Measurements from ENCODE around the gene TSHZ2.

TSHZ2 gene

DNA sequence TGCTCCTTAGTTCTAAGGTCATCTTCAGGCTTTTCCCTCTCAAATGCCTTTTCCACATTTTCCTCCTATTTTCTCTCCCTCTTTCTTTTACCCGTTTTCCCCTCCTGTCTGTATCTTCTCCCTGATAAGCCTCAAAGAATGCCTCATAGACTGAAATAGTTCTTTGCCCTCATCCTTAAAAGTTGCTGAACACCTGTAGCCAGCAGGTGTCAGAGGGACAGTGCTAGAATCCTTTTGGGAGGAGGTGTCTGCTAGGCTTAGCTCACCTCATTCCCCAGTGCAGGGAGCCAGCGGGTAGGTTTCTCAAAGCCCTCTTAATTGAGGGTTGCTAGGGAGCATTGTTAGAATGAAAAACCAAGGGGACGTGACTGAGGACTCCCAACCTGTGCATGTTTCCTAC is 204.0 kb downstream of the TSHZ2 start:
- no peak overlapping the region for H3K4me3 ChIP-seq (ENCODE audit: low read depth, low read length)
- no peak for DNase-seq (ENCODE audit: low read depth, low spot score)
- TF ChIP-seq, protein P1, sequence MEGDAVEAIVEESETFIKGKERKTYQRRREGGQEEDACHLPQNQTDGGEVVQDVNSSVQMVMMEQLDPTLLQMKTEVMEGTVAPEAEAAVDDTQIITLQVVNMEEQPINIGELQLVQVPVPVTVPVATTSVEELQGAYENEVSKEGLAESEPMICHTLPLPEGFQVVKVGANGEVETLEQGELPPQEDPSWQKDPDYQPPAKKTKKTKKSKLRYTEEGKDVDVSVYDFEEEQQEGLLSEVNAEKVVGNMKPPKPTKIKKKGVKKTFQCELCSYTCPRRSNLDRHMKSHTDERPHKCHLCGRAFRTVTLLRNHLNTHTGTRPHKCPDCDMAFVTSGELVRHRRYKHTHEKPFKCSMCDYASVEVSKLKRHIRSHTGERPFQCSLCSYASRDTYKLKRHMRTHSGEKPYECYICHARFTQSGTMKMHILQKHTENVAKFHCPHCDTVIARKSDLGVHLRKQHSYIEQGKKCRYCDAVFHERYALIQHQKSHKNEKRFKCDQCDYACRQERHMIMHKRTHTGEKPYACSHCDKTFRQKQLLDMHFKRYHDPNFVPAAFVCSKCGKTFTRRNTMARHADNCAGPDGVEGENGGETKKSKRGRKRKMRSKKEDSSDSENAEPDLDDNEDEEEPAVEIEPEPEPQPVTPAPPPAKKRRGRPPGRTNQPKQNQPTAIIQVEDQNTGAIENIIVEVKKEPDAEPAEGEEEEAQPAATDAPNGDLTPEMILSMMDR (IDR thresholded peaks at IDR 0.05; ENCODE audit: insufficient read depth, low read length, missing control alignments), result no peak
- CTCF ChIA-PET, result no interaction called here
- POLR2A ChIA-PET, result no interaction called here

DNA sequence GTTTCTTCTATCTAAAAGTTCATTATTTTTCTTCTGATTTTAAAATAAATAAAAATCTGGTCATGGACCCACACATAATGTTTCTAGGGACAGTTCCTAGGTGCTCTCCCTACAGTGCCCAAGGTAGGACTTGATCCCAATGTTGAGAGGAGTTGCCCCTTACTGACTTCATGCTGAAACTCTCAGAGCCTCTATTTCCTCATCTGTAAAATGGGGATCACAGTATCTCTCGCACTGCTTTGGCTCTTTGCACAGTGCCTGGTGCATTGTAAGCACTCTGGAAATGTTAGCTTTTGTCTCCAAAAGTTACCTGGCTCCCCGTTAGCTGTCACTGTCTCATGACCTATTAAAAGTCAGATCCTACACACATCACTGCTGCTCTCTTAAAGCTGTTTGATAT is 205.5 kb downstream of the TSHZ2 start:
- H3K4me3 ChIP-seq (ENCODE audit: low read depth, low read length), result no peak overlapping the region
- ChIA-PET POLR2A (no interaction called here), CTCF (no interaction called here)
- TF ChIP-seq, protein P1 (IDR thresholded peaks at IDR 0.05; ENCODE audit: insufficient read depth, low read length, missing control alignments), result no peak
- no peak for DNase-seq (ENCODE audit: low read depth, low spot score)

DNA sequence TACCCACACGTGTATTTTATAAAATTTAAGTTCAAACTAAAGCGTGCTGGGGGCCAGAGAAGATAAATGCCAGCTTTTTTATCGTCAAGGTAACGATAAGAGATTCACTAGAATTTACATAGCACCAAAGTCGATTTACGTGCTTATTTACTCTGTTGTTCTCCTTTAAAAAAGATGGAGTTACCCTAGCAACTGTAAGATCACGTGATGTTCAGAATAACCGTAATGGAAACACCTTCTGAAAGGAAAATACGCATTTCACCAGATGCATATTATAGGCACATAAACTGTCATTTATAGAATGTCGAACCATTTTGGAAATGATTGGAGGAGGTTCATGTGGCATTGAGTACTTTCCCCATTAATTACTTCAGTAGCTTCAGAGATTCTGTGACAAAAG is 207.6 kb downstream of the TSHZ2 start:
- ChIA-PET CTCF (no interaction called here), POLR2A (no interaction called here)
- no peak overlapping the region for H3K4me3 ChIP-seq (ENCODE audit: low read depth, low read length)
- no peak for DNase-seq (ENCODE audit: low read depth, low spot score)
- TF ChIP-seq, protein P1 (IDR thresholded peaks at IDR 0.05; ENCODE audit: insufficient read depth, low read length, missing control alignments), result no peak

DNA sequence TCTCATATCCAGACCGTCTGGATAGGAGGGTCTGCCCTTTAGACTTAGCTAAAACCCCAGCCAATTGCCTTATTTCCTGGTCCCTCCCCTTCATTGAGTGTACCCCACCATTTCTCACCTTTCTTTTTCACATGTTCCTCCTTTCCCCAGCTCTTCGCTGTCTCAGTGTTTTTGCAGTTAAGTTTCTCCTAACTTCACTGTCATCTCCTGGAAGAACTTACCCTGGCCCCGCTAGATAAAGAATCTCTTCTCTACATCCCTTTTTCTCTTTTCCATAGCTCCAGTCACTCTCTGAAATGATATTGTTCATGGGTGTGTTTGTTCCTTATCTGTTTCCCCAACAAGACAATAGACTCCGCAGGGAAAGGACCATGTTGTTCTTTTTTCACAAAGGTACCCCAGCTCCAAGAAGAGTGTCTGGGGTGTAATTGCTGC is 208.8 kb downstream of the TSHZ2 start:
- no peak for DNase-seq (ENCODE audit: low read depth, low spot score)
- ChIA-PET CTCF (interaction anchor here (1.0 kb wide), 1 partner anchor 869 kb away, joined by 3 read pairs; no protein-coding TSS in a partner anchor), POLR2A (no interaction called here)
- TF ChIP-seq, protein P1 (IDR thresholded peaks at IDR 0.05; ENCODE audit: insufficient read depth, low read length, missing control alignments), result no peak
- H3K4me3 ChIP-seq (ENCODE audit: low read depth, low read length), result no peak overlapping the region

DNA sequence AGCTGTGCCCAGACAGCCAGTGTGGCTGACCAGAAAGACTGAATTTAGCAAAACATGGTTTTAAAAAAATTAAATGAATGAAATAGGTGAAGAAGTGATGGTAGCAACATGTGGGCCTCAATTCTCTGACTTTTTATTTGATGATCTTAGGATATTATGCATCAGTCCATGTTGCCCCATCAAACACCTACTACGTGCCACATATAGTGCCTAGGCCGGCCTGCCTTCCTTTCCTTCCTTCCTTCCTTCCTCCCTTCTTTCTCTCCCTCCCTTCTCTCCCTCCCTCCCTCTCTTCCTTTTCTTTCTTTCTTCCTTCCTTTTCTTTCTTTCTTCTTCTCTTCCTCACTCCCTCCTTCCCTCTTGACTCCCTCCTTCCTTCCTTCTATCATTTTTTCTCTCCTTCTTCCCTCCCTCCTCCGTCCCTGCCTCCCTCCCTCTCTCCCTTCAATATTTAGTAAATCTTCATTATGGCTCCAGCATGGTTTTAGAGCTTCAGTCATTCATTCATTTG is 209.8 kb downstream of the TSHZ2 start:
- TF ChIP-seq, protein P1 (IDR thresholded peaks at IDR 0.05; ENCODE audit: insufficient read depth, low read length, missing control alignments), result no peak
- H3K4me3 ChIP-seq (ENCODE audit: low read depth, low read length), result no peak overlapping the region
- ChIA-PET POLR2A (no interaction called here), CTCF (no interaction called here)
- DNase-seq (ENCODE audit: low read depth, low spot score), result no peak

DNA sequence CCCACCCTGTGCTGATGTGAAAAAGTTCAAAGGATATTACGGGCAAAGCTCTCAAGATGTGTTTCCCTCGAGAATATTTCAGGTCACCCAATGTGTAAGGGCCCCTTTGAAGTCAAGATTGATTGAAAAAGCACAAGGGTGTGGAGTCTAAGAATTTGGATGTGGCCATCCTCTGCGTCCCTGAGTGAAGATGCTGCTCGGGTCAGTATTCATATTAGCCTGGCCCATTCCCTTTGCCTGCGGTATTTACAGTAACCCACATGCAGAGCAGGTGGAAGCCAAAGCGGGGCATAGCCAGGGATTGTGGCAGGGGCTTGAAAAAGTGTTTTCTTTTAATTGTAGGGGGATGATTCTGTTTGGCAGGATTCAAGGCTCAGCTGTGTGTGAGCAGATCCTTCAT is 211.0 kb downstream of the TSHZ2 start:
- H3K4me3 ChIP-seq (ENCODE audit: low read depth, low read length), result no peak overlapping the region
- no peak for DNase-seq (ENCODE audit: low read depth, low spot score)
- POLR2A ChIA-PET, result no interaction called here
- CTCF ChIA-PET, result no interaction called here
- TF ChIP-seq, protein P1 (IDR thresholded peaks at IDR 0.05; ENCODE audit: insufficient read depth, low read length, missing control alignments), result no peak

Measured in AG04449 (cell line).